Endothelial cell of umbilical vein (primary cell): ENCODE data around the gene AGAP4. TPM values are rescaled to one million over a fixed set of nuclear protein-coding genes. Genes with fewer than 3 reads are reported as not detected.

ENCODE experiments used
- BruUV-seq: library from RNA; stranded (reverse); fragments of 400-500 nt; replicated peaks from 2 replicates; lab custom pipeline; 2021; lab: Mats Ljungman, UMichigan
- CTCF ChIA-PET: fragments of 300-600, 350-600 bp; sonication (Branson Sonifier 250); formaldehyde crosslinking; loops from one replicate; lab custom pipeline; 2021; ENCODE audit warnings: antibody characterized with exemption, inconsistent platforms; lab: Charles Lee
- POLR2A ChIA-PET: fragments of 300-600, 350-600 bp; sonication (Branson Sonifier 250); formaldehyde crosslinking; loops from one replicate; lab custom pipeline; 2021; ENCODE audit warnings: antibody characterized with exemption, inconsistent platforms; lab: Charles Lee
- DNase-seq: peaks from one replicate; pipeline ENCODE4 v3.0.0-alpha.2; 2011; ENCODE audit warnings: low read depth, low spot score
- FAIRE-seq: peaks from 2 replicates; lab custom pipeline; 2011; peaks lifted over from hg19 to GRCh38; lab: Jason Lieb, UNC
- H2AFZ ChIP-seq: 2 replicates; pipeline ENCODE4 v1.6.0; 2012; ENCODE audit warnings: low read depth, low read length, control low read depth, inconsistent platforms
- H3K27ac ChIP-seq: 2 replicates; pipeline ENCODE4 v1.5.1; 2011; ENCODE audit warnings: low read depth, mild to moderate bottlenecking, control low read depth, low read length, moderate library complexity; ENCODE audit not compliant: insufficient read depth
- H3K27me3 ChIP-seq, 2 experiments: 2 replicates each; pipeline versions ENCODE4 v1.6.0 to v1.6.1; 2011; ENCODE audit warnings: low read length in 2 of 2, mixed read lengths in 1 of 2; ENCODE audit not compliant: control insufficient read depth in 2 of 2, insufficient read depth in 2 of 2
- H3K36me3 ChIP-seq, 2 experiments: 2 replicates in 1 of 2; 3 replicates in 1 of 2; pipeline ENCODE4 v1.5.1; 2011; ENCODE audit warnings: low read length in 2 of 2, mild to moderate bottlenecking in 1 of 2, moderate library complexity in 1 of 2; ENCODE audit not compliant: control insufficient read depth in 2 of 2, insufficient read depth in 2 of 2; ENCODE audit errors: extremely low read depth in 1 of 2
- H3K4me1 ChIP-seq: 3 replicates; pipeline ENCODE4 v1.5.1; 2011; ENCODE audit warnings: mild to moderate bottlenecking, low read length; ENCODE audit not compliant: control insufficient read depth, insufficient read depth; ENCODE audit errors: extremely low read depth
- H3K4me2 ChIP-seq: 2 replicates; pipeline ENCODE4 v1.6.1; 2011; ENCODE audit warnings: low read length, control low read depth, mixed read lengths; ENCODE audit not compliant: insufficient read depth
- H3K4me3 ChIP-seq, 3 experiments: fragments of 200-600 bp in 1 of 3; sonication (generic), shearing (Covaris generic) in 1 of 3; replicated peaks in 1 of 3; 2 replicates each; pipeline ENCODE4 v1.5.1; 2011 to 2016; ENCODE audit warnings: control low read depth in 3 of 3, low read length in 3 of 3, mild to moderate bottlenecking in 2 of 3, inconsistent platforms in 1 of 3, low read depth in 1 of 3, moderate library complexity in 1 of 3; ENCODE audit not compliant: insufficient read depth in 1 of 3
- H3K79me2 ChIP-seq: 2 replicates; pipeline ENCODE4 v1.6.0; 2012; ENCODE audit warnings: low read length, inconsistent platforms; ENCODE audit not compliant: control insufficient read depth, insufficient read depth
- H3K9ac ChIP-seq: replicated peaks from 2 replicates; pipeline ENCODE3; 2011; ENCODE audit warnings: low read length, control low read depth; ENCODE audit not compliant: insufficient read depth; ENCODE audit errors: extremely low read depth
- H3K9me1 ChIP-seq: replicated peaks from 3 replicates; pipeline ENCODE4 v1.6.0; 2011; ENCODE audit warnings: mild to moderate bottlenecking, low read length; ENCODE audit not compliant: control insufficient read depth, insufficient read depth; ENCODE audit errors: extremely low read depth
- H3K9me3 ChIP-seq: replicated peaks from 2 replicates; pipeline ENCODE4 v1.5.1; 2012; ENCODE audit warnings: low read length, inconsistent platforms; ENCODE audit not compliant: control insufficient read depth, insufficient read depth
- H4K20me1 ChIP-seq: replicated peaks from 2 replicates; pipeline ENCODE3; 2011; ENCODE audit warnings: mild to moderate bottlenecking, low read length; ENCODE audit not compliant: control insufficient read depth, insufficient read depth; ENCODE audit errors: extremely low read depth
- EZH2 ChIP-seq: IDR thresholded peaks from 2 replicates; pipeline ENCODE4 v1.6.1; 2012; ENCODE audit warnings: borderline replicate concordance, low read depth, mild to moderate bottlenecking, moderate library complexity, low read length, inconsistent platforms; ENCODE audit not compliant: severe bottlenecking
- FOS ChIP-seq: IDR thresholded peaks from 2 replicates; pipeline ENCODE4 v1.6.1; 2011; ENCODE audit warnings: mild to moderate bottlenecking, low read length, moderate library complexity, borderline replicate concordance; ENCODE audit not compliant: insufficient read depth
- GATA2 ChIP-seq: IDR thresholded peaks from 2 replicates; pipeline ENCODE4 v1.7.0; 2011; ENCODE audit warnings: low read depth, mild to moderate bottlenecking, moderate library complexity, mixed read lengths, low read length; ENCODE audit not compliant: insufficient read length, insufficient read depth
- JUN ChIP-seq: IDR thresholded peaks from 2 replicates; pipeline ENCODE4 v1.6.1; 2011; ENCODE audit warnings: borderline replicate concordance, low read depth; ENCODE audit not compliant: insufficient read length, insufficient read depth
- MAX ChIP-seq: IDR thresholded peaks from 2 replicates; pipeline ENCODE4 v1.6.1; 2011; ENCODE audit not compliant: insufficient read depth, insufficient read length
- MYC ChIP-seq: IDR thresholded peaks from one replicate; pipeline ENCODE4 v1.6.1; 2011; ENCODE audit warnings: mild to moderate bottlenecking, low read depth, low read length
- POLR2A ChIP-seq: IDR thresholded peaks from 2 replicates; pipeline ENCODE4 v1.6.1; 2012; ENCODE audit warnings: low read depth, mild to moderate bottlenecking, control low read depth, low read length
- POLR2AphosphoS5 ChIP-seq: IDR thresholded peaks from 2 replicates; pipeline ENCODE4 v1.6.1; 2012; ENCODE audit warnings: low read depth, mild to moderate bottlenecking, control low read depth, low read length, moderate library complexity; ENCODE audit not compliant: insufficient read depth
- dilution Hi-C: fragments of 300-500 bp; cut with MboI; formaldehyde crosslinking; loops from one replicate; pipeline ENCODE4 v1.15.0; 2019; ENCODE audit warnings: low sequenced_read_pairs; ENCODE audit not compliant: extremely low pct_ligation_motif_present
- intact Hi-C: fragments of 100-400 bp; cut with micrococcal nuclease; formaldehyde crosslinking; loops from one replicate; pipeline ENCODE4 v1.10.0; 2022
- polyA plus RNA-seq, 4 experiments: library from polyadenylated mRNA; depleted of rRNA in 3 of 4; stranded (reverse) in 3 of 4; unstranded in 1 of 4; fragments of >200 nt; gene quantifications; 2 replicates each; pipeline versions ENCODE4 v1.2.1 to v1.2.3, GENCODE V29; 2011 to 2012; ENCODE audit warnings: missing spikeins in 1 of 4
- total RNA-seq: library from RNA; stranded (reverse); gene quantifications from 2 replicates; pipeline ENCODE4 v1.2.3, GENCODE V29; 2021
- TF ChIP-seq, protein P1 (sequence below), 2 donors: IDR thresholded peaks; 1 replicate in 1 of 2; 2 replicates in 1 of 2; pipeline ENCODE4 v1.5.1; 2011; ENCODE audit warnings: low read length in 2 of 2, mild to moderate bottlenecking in 2 of 2, moderate library complexity in 2 of 2, control low read depth in 1 of 2, inconsistent platforms in 1 of 2, low read depth in 1 of 2; ENCODE audit not compliant: insufficient read depth in 1 of 2; ENCODE audit errors: extremely low read depth in 1 of 2

AGAP4 gene
- total and polyA plus RNA-seq, 2 donors (not counting 3 experiments of a cell fraction or from before 2014, with no cell fraction given) = 11.4 to 18.2 TPM

DNA sequence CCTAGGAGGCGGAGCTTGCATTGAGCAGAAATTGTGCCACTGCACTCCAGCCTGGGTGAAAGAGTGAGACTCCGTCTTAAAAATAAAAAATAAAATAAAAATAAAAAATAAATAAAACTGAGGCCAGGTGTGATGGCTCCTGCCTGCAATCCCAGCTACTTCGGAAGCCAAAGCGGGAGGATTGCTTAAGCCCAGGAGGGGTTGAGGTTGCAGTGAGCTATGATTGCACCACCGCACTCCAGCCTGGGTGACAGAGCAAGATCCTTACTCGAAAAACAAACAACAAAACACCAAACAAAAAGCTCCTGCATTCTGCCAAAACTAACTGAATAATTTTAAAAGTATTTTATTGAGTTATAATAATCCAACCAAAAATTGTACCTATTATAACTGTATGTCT is 36.2 kb downstream of the AGAP4 start:
- no TSS peak for BruUV-seq
- H3K9me1 ChIP-seq = no peaks in the 10 kb centered on the region
- H3K9ac ChIP-seq = no peak overlapping the region
- no peak overlapping the region for H3K4me2 ChIP-seq
- no peak overlapping the region for H3K4me3 ChIP-seq
- H3K36me3 ChIP-seq = no peaks in the 10 kb centered on the region
- no peaks in the 10 kb centered on the region for H4K20me1 ChIP-seq
- H3K4me1 ChIP-seq = no peaks in the 10 kb centered on the region
- no peak overlapping the region for H2AFZ ChIP-seq
- ChIA-PET CTCF (no interaction called here), POLR2A (no interaction called here)
- H3K27me3 ChIP-seq = no peaks in the 10 kb centered on the region
- FAIRE-seq = no peak
- H3K79me2 ChIP-seq = no peaks in the 10 kb centered on the region
- H3K27ac ChIP-seq = no peak overlapping the region
- intact Hi-C loops = no loop called here
- TF ChIP-seq FOS (no peak), GATA2 (no peak), POLR2A (no peak), EZH2 (no peak), JUN (no peak), MAX (no peak), POLR2AphosphoS5 (no peak), MYC (no peak)
- TF ChIP-seq, protein P1, sequence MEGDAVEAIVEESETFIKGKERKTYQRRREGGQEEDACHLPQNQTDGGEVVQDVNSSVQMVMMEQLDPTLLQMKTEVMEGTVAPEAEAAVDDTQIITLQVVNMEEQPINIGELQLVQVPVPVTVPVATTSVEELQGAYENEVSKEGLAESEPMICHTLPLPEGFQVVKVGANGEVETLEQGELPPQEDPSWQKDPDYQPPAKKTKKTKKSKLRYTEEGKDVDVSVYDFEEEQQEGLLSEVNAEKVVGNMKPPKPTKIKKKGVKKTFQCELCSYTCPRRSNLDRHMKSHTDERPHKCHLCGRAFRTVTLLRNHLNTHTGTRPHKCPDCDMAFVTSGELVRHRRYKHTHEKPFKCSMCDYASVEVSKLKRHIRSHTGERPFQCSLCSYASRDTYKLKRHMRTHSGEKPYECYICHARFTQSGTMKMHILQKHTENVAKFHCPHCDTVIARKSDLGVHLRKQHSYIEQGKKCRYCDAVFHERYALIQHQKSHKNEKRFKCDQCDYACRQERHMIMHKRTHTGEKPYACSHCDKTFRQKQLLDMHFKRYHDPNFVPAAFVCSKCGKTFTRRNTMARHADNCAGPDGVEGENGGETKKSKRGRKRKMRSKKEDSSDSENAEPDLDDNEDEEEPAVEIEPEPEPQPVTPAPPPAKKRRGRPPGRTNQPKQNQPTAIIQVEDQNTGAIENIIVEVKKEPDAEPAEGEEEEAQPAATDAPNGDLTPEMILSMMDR (IDR thresholded peaks at IDR 0.05; ENCODE audit: extremely low read depth in 1 of 2, insufficient read depth in 1 of 2, low read depth in 1 of 2, low read length in 2 of 2) = no peak
- no peaks in the 10 kb centered on the region for H3K9me3 ChIP-seq
- dilution Hi-C loops = no loop called here
- DNase-seq = no peak
